SU-DHL-6 (cell line): Measurements from ENCODE around the gene FGF19.

Experiments used
- H2AFZ ChIP-seq: fragments of 200-600 bp; sonication (generic); 2 replicates; pipeline ENCODE4 v1.6.1; 2014; ENCODE audit warnings: low read depth, mild to moderate bottlenecking, moderate library complexity, mixed read lengths, antibody characterized with exemption, low read length; ENCODE audit not compliant: severe bottlenecking
- H3F3A ChIP-seq: fragments of 200-600 bp; shearing (Covaris generic); 2 replicates; pipeline ENCODE4 v1.6.0; 2016; ENCODE audit warnings: antibody characterized with exemption, mild to moderate bottlenecking; ENCODE audit not compliant: insufficient read depth
- H3K27ac ChIP-seq: fragments of 200-600 bp; sonication (generic); 2 replicates; pipeline ENCODE4 v1.5.1; 2016; ENCODE audit warnings: low read depth, mild to moderate bottlenecking, low read length, moderate library complexity, mixed read lengths
- H3K27me3 ChIP-seq: fragments of 200-600 bp; sonication (generic), shearing (Covaris generic); 2 replicates; pipeline ENCODE4 v1.6.0; 2014; ENCODE audit warnings: mild to moderate bottlenecking, low read length
- H3K36me3 ChIP-seq: fragments of 200-600 bp; sonication (generic); 2 replicates; pipeline ENCODE4 v1.6.1; 2014; ENCODE audit warnings: mild to moderate bottlenecking, low read length, mixed read lengths
- H3K4me2 ChIP-seq: fragments of 300-600, 200-600 bp; shearing (Covaris generic), sonication (generic); 2 replicates; pipeline ENCODE4 v1.6.0; 2014; ENCODE audit warnings: low read length, low read depth, mild to moderate bottlenecking; ENCODE audit not compliant: poor library complexity, severe bottlenecking
- H3K4me3 ChIP-seq: fragments of 200-600 bp; sonication (generic); 2 replicates; pipeline ENCODE4 v1.5.1; 2014; ENCODE audit warnings: antibody characterized with exemption, low read length, mild to moderate bottlenecking, mixed read lengths; ENCODE audit not compliant: insufficient read depth, poor library complexity, severe bottlenecking
- H3K79me2 ChIP-seq: fragments of 200-600 bp; sonication (generic); 2 replicates; pipeline ENCODE4 v1.6.1; 2014; ENCODE audit warnings: mild to moderate bottlenecking, low read length, moderate library complexity; ENCODE audit not compliant: insufficient read depth
- H3K9ac ChIP-seq: fragments of 200-600 bp; sonication (generic); 2 replicates; pipeline ENCODE4 v1.7.0; 2014; ENCODE audit warnings: mild to moderate bottlenecking, low read length
- H3K9me2 ChIP-seq: fragments of 200-600 bp; sonication (generic); replicated peaks from 2 replicates; pipeline ENCODE4 v1.6.1; 2014; ENCODE audit warnings: low read length; ENCODE audit not compliant: insufficient read depth
- H3K9me3 ChIP-seq: fragments of 200-600 bp; sonication (generic); 2 replicates; pipeline ENCODE4 v1.6.1; 2014; ENCODE audit warnings: low read length, mixed read lengths; ENCODE audit not compliant: insufficient read depth
- H4K20me1 ChIP-seq: fragments of 200-600 bp; sonication (generic); 2 replicates; pipeline ENCODE4 v1.6.1; 2014; ENCODE audit warnings: low read depth, mild to moderate bottlenecking, antibody characterized with exemption, low read length, moderate library complexity, mixed read lengths
- CTCF ChIP-seq: fragments of 200-600 bp; sonication (generic); IDR thresholded peaks from one replicate; pipeline ENCODE4 v1.5.1; 2017; ENCODE audit warnings: antibody characterized with exemption, mild to moderate bottlenecking, low read length, moderate library complexity; ENCODE audit not compliant: insufficient read depth, poor library complexity, severe bottlenecking
- EZH2phosphoT487 ChIP-seq: fragments of 200-600 bp; sonication (generic), shearing (Covaris generic); conservative IDR thresholded peaks from 2 replicates; pipeline ENCODE4 v1.6.1; 2018; ENCODE audit warnings: mild to moderate bottlenecking, antibody characterized with exemption, low read length, moderate library complexity, mixed read lengths

Gene FGF19

GRCh38 chr11:69699213-69699612, 4.6 kb downstream of the FGF19 start:
- H3K27me3 ChIP-seq: no peaks in the 10 kb centered on the region
- no peaks in the 10 kb centered on the region for H3F3A ChIP-seq
- no peaks in the 10 kb centered on the region for H3K79me2 ChIP-seq
- H3K4me2 ChIP-seq: no peak overlapping the region
- TF ChIP-seq CTCF: no peak
- TF ChIP-seq EZH2phosphoT487: no peak
- H3K9me3 ChIP-seq: no peaks in the 10 kb centered on the region
- no peak overlapping the region for H3K4me3 ChIP-seq
- H2AFZ ChIP-seq: no peak overlapping the region
- no peaks in the 10 kb centered on the region for H3K9me2 ChIP-seq
- no peaks in the 10 kb centered on the region for H3K36me3 ChIP-seq
- no peak overlapping the region for H3K9ac ChIP-seq
- H4K20me1 ChIP-seq: no peaks in the 10 kb centered on the region
- H3K27ac ChIP-seq: no peak overlapping the region

- no peaks in the 10 kb centered on the region for H3K36me3 ChIP-seq
- H3K27ac ChIP-seq: no peak overlapping the region
- H3K27me3 ChIP-seq: no peaks in the 10 kb centered on the region
- H3K9ac ChIP-seq: no peak overlapping the region
- H3F3A ChIP-seq: no peaks in the 10 kb centered on the region
- no peak overlapping the region for H3K4me2 ChIP-seq
- H3K79me2 ChIP-seq: no peaks in the 10 kb centered on the region
- no peaks in the 10 kb centered on the region for H3K9me2 ChIP-seq
- no peak overlapping the region for H2AFZ ChIP-seq
- no peaks in the 10 kb centered on the region for H4K20me1 ChIP-seq
- no peaks in the 10 kb centered on the region for H3K9me3 ChIP-seq
- H3K4me3 ChIP-seq: no peak overlapping the region
- TF ChIP-seq CTCF (no peak), EZH2phosphoT487 (no peak)
Observed at GRCh38 chr11:69698362-69698761, 5.5 kb downstream of the FGF19 start.

GRCh38 chr11:69697861-69698260, 6.0 kb downstream of the FGF19 start:
- H3K79me2 ChIP-seq: no peaks in the 10 kb centered on the region
- no peak overlapping the region for H2AFZ ChIP-seq
- H3K4me3 ChIP-seq: no peak overlapping the region
- no peaks in the 10 kb centered on the region for H3K36me3 ChIP-seq
- no peaks in the 10 kb centered on the region for H3K9me3 ChIP-seq
- no peaks in the 10 kb centered on the region for H4K20me1 ChIP-seq
- no peak overlapping the region for H3K9ac ChIP-seq
- H3K27me3 ChIP-seq: no peaks in the 10 kb centered on the region
- H3K27ac ChIP-seq: no peak overlapping the region
- no peaks in the 10 kb centered on the region for H3K9me2 ChIP-seq
- TF ChIP-seq CTCF (no peak), EZH2phosphoT487 (no peak)
- H3K4me2 ChIP-seq: no peak overlapping the region
- no peaks in the 10 kb centered on the region for H3F3A ChIP-seq

GRCh38 chr11:69697469-69697843, 6.4 kb downstream of the FGF19 start:
- Histone ChIP-seq H3K4me2 (no peak overlapping the region), H3K9me3 (no peaks in the 10 kb centered on the region), H3K36me3 (no peaks in the 10 kb centered on the region), H3K9ac (no peak overlapping the region), H3K79me2 (no peaks in the 10 kb centered on the region), H4K20me1 (no peaks in the 10 kb centered on the region), H3K27ac (no peak overlapping the region), H3F3A (no peaks in the 10 kb centered on the region), H3K27me3 (no peaks in the 10 kb centered on the region), H3K4me3 (no peak overlapping the region), H2AFZ (no peak overlapping the region), H3K9me2 (no peaks in the 10 kb centered on the region)
- no peak for TF ChIP-seq CTCF
- no peak for TF ChIP-seq EZH2phosphoT487
